ENCODE data around the gene INPP4B. TPM values are rescaled to one million over a fixed set of nuclear protein-coding genes. Genes with fewer than 3 reads are reported as not detected.

The INPP4B gene
- total RNA-seq, 1 donor = 54.2 TPM

DNA sequence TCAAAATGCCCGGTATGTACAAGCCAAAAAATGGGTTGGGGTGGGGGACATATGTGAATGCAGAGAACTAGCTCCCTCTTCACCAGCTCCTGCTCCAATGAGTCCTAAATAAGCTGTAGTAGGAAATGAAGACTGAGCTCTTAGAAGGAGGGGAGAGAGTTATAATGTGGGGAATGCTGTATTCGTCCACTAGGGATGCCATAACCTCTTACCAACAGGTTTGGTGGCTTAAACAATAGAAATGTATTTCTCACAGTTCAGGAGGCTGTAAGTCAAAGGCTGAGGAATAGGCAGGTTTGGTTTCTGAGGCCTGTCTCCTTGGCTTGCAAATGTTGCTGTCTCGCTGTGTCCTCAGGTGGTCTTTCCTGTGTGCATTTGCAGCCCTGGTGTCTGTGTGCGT, 4.4 kb upstream of the INPP4B start:
- no peak overlapping the region for H3K4me3 ChIP-seq (ENCODE audit: low read depth, low read length)
- TF ChIP-seq, protein P1, sequence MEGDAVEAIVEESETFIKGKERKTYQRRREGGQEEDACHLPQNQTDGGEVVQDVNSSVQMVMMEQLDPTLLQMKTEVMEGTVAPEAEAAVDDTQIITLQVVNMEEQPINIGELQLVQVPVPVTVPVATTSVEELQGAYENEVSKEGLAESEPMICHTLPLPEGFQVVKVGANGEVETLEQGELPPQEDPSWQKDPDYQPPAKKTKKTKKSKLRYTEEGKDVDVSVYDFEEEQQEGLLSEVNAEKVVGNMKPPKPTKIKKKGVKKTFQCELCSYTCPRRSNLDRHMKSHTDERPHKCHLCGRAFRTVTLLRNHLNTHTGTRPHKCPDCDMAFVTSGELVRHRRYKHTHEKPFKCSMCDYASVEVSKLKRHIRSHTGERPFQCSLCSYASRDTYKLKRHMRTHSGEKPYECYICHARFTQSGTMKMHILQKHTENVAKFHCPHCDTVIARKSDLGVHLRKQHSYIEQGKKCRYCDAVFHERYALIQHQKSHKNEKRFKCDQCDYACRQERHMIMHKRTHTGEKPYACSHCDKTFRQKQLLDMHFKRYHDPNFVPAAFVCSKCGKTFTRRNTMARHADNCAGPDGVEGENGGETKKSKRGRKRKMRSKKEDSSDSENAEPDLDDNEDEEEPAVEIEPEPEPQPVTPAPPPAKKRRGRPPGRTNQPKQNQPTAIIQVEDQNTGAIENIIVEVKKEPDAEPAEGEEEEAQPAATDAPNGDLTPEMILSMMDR (IDR thresholded peaks at IDR 0.05; ENCODE audit: insufficient read depth, low read length) = peak; percentile 62
- peak; percentile 14 for DNase-seq (ENCODE audit: low read depth)

DNA sequence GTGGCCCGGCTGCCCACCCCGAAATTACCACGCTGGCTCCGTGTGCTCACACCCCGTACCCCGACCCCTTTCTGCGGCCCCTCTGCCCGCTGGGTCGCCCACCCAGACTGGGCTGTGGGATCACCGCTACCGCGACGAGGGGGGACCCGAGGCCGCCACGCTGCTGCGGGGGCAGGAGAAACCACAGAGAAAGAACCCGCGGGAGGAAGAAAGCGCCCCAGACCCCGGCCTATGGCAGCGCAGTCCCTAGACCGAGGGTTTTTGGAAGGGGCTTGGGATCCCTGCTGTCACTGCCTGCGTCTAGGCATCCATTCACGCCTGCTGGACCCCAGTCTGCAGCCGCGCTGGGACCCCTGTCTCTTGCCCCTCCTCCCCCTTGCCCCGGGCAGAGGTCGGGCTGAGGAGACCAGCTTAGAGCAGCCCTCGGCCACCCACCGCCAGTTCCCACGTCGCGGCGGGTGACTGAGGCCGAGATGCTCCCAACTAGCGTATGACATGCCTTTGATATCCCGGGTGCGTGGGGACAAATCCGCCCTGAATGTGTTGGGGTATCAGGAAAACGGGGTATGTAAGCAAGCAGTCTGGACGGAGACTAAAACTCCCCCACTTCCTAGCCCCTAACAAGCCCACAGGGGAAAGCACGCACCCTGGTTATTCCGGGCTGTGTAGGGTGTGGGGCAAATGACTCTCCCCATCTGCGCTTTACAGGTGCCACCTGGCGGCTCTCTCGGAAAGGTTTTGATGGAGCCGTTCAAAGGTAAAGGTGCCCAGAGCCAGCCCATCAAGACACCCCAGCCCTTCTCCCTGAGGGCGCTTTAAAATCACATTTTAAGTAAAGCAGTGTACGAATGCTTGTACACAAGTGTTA, 862 bp upstream of the INPP4B start:
- DNase-seq (ENCODE audit: low read depth) = peak; percentile 30
- H3K4me3 ChIP-seq (ENCODE audit: low read depth, low read length) = peak overlapping the region; percentile 77
- TF ChIP-seq, protein P1 (IDR thresholded peaks at IDR 0.05; ENCODE audit: insufficient read depth, low read length) = peak; percentile 16

DNA sequence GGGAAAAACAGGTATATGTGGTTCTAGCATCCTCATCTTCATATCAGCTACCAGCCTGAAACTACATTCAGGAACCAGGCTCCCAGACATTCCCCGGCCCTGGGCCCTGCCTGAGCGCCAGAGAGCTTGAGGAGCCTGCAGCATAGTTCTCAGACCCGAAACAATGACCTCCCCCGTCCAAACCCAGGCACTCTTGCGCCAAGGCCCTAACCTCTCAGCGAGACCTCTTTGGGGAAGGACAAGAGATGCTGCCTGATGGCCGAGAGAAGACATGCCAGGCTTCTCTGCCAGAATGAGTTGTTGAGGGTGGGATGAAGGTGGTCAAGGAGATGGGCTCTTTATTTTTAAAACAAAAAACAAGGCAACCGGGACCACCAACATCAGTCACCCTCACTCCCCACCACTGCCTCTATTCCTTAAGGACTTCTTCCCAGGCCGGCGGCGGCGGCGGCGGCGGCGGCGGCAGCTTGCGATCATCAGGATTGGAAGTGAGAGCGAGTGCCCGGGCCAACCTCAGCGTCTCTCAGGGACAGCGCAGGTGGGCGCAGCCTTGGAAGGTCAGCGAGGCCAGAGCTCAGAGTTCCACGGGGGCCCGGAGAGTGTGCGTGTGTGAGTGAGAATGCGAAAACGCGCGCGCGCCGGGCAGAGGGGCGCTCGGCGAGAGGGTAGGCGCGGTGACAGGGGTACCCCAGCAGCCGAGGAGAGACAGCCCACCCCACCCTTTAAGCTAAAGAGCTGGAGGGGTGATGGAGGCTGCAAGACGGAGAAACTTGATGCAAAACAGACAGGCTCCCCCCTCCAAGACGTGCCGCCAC, 601 bp downstream of the INPP4B start:
- no peak for DNase-seq (ENCODE audit: low read depth)
- TF ChIP-seq, protein P1 (IDR thresholded peaks at IDR 0.05; ENCODE audit: insufficient read depth, low read length) = no peak
- peak overlapping the region; percentile 77 for H3K4me3 ChIP-seq (ENCODE audit: low read depth, low read length)

DNA sequence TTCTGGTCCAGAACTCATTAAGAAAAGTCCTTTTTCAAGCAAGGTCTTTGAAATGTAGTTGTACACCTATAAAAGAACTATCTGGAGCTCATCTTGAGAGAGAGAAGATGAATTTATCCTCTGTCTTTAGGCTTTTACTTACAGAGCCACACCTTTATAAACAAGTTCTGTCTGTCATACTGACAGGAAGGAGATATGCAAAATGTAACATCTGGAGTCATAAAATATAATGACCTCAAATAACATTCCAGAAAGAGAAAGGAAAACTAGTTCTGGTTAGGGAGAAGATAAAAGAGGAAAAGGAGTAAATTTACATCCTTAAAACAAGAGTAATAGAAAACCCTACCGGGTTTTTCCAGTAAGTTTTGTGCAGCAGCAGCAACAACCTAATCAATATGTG, 1.3 kb downstream of the INPP4B start:
- DNase-seq (ENCODE audit: low read depth) = no peak
- peak overlapping the region; percentile 77 for H3K4me3 ChIP-seq (ENCODE audit: low read depth, low read length)
- TF ChIP-seq, protein P1 (IDR thresholded peaks at IDR 0.05; ENCODE audit: insufficient read depth, low read length) = no peak

DNA sequence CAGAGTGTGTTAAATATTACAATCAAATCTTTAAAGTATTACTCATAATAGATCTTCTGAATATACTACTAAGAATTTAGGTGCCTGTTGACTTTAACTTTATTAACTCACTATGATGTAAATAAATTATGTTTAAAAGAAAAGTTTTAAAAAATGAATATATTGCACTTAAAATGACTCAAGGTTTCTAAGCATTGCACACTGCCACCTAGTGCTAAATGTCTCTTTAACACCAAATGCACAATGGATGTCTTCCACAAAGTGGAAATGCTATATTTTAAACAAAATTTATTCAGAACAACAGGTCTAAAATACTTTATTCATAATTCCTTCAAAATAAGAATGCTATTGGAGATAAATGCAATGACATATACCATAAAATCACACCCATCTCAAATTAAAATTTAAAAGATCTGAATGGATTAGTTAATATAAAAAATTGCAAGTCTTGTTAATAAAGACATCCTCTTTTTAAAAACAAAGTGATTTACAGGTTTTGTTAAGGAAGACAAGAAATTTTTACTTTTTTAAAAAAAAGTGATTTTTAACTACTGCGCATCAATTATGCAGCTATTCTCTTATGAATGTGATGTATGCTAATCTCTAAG, 5.5 kb downstream of the INPP4B start:
- peak; percentile 83 for DNase-seq (ENCODE audit: low read depth)
- no peak overlapping the region for H3K4me3 ChIP-seq (ENCODE audit: low read depth, low read length)
- TF ChIP-seq, protein P1 (IDR thresholded peaks at IDR 0.05; ENCODE audit: insufficient read depth, low read length) = peak; percentile 72

DNA sequence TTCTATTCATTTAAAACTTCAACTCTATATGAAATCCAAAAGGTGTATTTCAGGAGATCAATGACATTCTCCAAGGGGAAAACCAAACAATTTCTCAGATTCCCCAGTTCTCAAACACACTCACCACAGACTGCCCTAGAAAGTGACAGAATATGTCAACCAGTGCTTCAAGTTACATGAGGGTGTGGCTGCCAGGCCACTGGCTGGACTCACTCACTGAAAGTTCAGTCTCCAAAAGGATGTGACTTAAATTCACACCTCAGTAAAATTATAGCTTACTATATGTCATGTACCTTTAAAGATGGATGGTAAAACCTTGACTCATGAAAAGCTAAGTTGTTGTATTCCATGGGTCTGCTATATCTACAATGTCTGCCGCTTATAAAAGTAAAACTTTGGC, 7.3 kb downstream of the INPP4B start:
- no peak overlapping the region for H3K4me3 ChIP-seq (ENCODE audit: low read depth, low read length)
- TF ChIP-seq, protein P1 (IDR thresholded peaks at IDR 0.05; ENCODE audit: insufficient read depth, low read length) = no peak
- DNase-seq (ENCODE audit: low read depth) = no peak
